ENCODE measurements around the gene XDH.

DNA sequence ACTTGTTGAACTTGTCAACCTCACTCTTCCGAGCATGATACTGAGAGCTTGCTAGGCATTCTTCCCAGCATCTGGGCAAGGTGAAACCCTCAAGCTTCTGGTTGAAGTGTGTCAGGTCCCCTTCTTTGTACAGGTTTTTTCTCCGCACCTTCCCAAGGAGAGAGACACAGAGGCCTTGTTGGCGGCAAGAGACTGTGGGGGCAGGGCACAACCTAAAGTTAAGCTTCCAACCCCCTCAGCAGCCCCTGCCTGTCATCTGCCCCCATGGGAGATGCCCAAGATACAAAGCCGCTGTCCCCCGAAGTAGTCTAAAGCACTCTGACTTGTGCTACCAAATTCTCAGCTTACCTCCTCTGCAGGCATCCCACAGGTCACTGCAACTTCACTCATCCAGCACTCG, 64.9 kb downstream of the XDH start:
- TF ChIP-seq, protein P1, sequence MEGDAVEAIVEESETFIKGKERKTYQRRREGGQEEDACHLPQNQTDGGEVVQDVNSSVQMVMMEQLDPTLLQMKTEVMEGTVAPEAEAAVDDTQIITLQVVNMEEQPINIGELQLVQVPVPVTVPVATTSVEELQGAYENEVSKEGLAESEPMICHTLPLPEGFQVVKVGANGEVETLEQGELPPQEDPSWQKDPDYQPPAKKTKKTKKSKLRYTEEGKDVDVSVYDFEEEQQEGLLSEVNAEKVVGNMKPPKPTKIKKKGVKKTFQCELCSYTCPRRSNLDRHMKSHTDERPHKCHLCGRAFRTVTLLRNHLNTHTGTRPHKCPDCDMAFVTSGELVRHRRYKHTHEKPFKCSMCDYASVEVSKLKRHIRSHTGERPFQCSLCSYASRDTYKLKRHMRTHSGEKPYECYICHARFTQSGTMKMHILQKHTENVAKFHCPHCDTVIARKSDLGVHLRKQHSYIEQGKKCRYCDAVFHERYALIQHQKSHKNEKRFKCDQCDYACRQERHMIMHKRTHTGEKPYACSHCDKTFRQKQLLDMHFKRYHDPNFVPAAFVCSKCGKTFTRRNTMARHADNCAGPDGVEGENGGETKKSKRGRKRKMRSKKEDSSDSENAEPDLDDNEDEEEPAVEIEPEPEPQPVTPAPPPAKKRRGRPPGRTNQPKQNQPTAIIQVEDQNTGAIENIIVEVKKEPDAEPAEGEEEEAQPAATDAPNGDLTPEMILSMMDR (IDR thresholded peaks at IDR 0.05; ENCODE audit: low read length), result no peak
- no peak for TF ChIP-seq EZH2 (optimal IDR thresholded peaks at IDR 0.05; ENCODE audit: low read depth, low read length)

All from MM.1S (cell line).